ENCODE data around the gene CABP5.

Gene CABP5

DNA sequence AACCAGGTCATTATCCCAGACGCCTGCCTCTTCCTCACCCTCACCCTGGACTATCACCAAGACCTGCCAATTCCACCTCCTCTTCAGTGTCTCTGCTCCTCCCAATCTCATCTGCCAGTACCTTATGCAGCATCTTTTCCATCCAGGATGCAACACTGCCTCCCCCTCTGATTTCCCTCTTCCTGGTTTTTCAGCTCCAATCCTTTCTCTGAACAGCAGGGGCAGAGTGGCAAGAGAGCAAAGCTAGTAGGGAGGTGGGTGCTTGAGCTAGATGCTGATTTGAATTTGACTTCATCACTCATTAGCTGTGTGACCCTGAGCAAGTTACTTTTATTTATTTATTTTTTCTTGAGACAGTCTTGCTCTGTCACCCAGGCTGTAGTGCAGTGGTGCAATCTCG lies 25.6 kb upstream of the CABP5 start:
- H3K27ac ChIP-seq: no peak overlapping the region
- TF ChIP-seq, protein P1, sequence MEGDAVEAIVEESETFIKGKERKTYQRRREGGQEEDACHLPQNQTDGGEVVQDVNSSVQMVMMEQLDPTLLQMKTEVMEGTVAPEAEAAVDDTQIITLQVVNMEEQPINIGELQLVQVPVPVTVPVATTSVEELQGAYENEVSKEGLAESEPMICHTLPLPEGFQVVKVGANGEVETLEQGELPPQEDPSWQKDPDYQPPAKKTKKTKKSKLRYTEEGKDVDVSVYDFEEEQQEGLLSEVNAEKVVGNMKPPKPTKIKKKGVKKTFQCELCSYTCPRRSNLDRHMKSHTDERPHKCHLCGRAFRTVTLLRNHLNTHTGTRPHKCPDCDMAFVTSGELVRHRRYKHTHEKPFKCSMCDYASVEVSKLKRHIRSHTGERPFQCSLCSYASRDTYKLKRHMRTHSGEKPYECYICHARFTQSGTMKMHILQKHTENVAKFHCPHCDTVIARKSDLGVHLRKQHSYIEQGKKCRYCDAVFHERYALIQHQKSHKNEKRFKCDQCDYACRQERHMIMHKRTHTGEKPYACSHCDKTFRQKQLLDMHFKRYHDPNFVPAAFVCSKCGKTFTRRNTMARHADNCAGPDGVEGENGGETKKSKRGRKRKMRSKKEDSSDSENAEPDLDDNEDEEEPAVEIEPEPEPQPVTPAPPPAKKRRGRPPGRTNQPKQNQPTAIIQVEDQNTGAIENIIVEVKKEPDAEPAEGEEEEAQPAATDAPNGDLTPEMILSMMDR (conservative IDR thresholded peaks at IDR 0.05): peak; percentile 17; the same call in 1 of the 2 replicates

DNA sequence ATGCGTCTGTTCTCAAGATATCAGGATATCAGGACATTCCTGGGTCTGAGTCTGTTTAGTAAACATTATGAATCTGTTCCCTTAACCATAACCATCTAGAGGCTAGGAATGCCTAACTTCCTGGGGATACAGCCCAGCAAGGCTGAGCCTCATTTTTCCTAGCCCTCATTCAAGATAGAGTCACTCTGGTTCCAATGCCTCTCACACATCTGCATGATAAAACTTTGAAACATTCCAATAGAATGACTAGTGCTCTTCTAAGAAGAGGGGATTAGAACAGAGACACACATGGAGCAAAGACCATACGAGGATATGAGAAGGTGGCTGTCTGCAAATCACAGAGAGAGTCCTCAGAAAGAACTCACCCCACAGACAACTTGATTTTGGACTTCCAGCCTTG lies 20.6 kb upstream of the CABP5 start:
- TF ChIP-seq, protein P1 (conservative IDR thresholded peaks at IDR 0.05): no peak
- H3K27ac ChIP-seq: no peak overlapping the region; the same call in 1 of the 2 replicates

DNA sequence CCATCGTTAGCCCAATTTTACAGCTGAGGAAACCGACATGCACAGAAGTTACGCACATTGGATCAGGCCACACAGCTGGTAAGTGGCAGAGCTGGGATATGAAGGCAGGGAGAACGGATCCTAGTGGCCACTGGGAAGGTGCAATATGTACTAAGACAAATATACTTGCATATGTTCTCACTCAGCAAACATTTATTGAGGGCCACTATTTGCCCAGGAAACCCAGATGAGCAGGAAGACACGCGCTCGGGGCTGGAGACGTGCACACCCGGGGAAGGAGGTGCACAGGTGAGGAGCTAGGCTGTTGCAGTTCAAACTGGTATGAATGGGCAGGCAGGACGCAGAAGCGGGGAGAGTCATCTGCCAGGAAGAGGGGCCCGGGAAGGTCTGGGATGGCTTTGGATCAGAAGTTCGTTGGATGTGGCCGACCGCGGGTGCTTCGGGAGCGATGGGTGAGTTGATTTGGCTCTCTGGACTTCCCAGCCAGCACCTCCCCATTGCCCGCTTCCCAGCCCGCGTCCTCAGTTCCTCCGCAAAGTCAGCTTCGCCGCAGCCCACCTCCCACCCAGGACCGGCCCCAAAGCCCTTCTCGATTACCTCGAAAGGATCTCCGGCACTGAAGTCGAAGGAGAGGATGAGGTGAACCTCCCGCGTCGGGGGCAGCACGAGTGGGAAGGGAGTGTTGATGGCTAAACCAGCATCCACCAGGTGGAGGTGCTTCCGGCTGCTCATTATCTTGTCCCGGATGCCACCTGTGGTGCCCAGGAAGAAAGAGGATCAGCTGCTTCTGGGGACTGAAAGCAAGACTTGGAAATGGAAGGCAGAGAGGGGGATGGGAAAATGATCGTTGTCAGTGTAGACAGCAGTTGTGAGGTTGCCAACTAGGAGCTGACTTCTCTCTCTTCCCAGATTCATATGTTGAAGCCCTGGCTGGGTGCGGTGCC lies 17.8 kb upstream of the CABP5 start:
- TF ChIP-seq, protein P1 (conservative IDR thresholded peaks at IDR 0.05): peak; percentile 40
- H3K27ac ChIP-seq: peak overlapping the region; percentile 100

DNA sequence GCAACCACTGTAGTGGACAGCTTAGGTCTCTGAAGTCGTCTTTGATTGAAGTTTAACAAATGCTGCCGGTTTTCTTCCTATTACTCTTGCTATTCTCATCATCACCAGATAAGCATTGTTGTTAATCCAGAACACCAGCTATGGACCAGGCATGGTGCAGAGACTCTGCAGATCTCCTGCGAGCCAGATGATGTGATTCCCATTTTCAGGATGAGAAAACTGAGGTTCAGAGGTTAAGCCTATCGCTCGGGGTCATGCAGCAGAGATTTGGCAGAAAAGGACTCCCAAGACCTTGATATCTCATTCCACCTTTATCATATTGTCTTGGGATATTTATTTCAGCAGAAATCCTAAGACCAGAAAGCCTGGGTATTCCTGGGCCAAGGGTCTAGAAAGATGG lies 16.5 kb upstream of the CABP5 start:
- peak overlapping the region; percentile 100 for H3K27ac ChIP-seq
- TF ChIP-seq, protein P1 (conservative IDR thresholded peaks at IDR 0.05): no peak

DNA sequence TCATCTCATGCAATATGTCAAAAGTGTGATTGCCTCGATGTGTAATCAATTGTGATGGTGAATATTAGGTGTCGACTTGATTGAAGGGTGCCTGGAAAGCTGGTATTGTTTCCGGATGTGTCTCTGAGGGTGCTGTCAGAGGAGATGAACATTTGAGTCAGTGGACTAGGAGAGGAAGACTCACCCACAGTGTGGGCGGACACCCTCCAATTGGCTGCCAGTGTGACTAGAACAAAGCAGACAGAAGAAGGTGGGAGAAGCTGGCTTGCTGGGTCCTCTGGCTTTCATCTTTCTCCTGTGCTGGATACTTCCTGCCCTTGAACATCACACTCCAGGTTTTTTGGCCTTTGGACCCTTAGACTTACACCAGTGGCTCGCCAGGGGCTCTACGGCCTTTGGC lies 15.5 kb upstream of the CABP5 start:
- H3K27ac ChIP-seq: peak overlapping the region; percentile 100; the same call in 1 of the 2 replicates
- TF ChIP-seq, protein P1 (conservative IDR thresholded peaks at IDR 0.05): no peak

DNA sequence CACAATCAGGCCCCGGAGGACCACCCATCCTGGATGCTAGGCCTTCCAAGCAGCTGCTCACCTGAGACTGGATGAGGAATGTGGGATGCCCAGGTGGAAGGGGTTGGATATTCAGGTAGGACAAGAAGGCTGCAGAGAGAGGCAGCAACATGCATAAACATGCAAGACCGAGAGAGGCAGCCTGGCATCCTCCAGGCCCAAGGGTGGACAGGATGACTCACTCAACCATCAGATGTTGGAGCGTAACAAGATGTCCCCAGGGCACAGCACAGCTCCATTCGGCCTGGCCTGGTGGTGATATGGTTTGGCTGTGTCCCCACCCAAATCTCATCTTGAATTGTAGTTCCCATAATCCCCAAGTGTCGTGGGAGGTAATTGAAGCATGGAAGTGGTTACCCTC lies 10.0 kb upstream of the CABP5 start:
- H3K27ac ChIP-seq: no peak overlapping the region
- TF ChIP-seq, protein P1 (conservative IDR thresholded peaks at IDR 0.05): no peak

DNA sequence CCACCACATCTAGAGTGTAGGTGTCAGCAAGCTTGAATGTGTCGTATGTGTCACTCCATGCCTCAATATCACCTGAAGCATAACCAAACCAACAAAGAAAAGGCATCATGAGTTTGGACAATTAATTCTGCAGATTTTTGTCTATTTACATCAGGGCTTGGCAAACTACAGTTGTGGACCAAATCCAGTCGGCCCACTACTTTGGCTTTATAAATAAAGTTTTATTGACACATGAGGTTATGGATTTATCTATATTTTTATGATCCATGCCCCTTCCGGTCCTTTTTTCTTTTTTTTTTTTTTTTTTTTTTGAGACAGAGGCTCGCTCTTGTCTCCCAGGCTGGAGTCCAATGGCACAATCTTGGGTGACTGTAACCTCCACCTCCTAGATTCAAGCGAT lies 9.2 kb upstream of the CABP5 start:
- no peak overlapping the region for H3K27ac ChIP-seq
- TF ChIP-seq, protein P1 (conservative IDR thresholded peaks at IDR 0.05): no peak

Data from VCaP (cell line).